Fibroblast of villous mesenchyme (primary cell): ENCODE results near the gene ACOXL. TPM values are rescaled to one million over a fixed set of nuclear protein-coding genes. Genes with fewer than 3 reads are reported as not detected.

Experiments
- DNase-seq: peaks from one replicate; pipeline ENCODE4 v3.0.0-alpha.2; 2010; ENCODE audit warnings: low read depth
- H3K4me3 ChIP-seq: 2 replicates; pipeline ENCODE4 v1.5.1; 2011; ENCODE audit warnings: low read depth, mild to moderate bottlenecking, low read length
- total RNA-seq: library from RNA; depleted of rRNA; stranded (reverse); fragments of >200 nt; gene quantifications from 2 replicates; pipeline ENCODE4 v1.2.3, GENCODE V29; 2012
- TF ChIP-seq, protein P1 (sequence below): IDR thresholded peaks from 2 replicates; pipeline ENCODE4 v1.5.1; 2012; ENCODE audit warnings: low read depth, mild to moderate bottlenecking, low read length; ENCODE audit not compliant: insufficient read depth

ACOXL gene
- total RNA-seq, 1 donor = not detected

DNA sequence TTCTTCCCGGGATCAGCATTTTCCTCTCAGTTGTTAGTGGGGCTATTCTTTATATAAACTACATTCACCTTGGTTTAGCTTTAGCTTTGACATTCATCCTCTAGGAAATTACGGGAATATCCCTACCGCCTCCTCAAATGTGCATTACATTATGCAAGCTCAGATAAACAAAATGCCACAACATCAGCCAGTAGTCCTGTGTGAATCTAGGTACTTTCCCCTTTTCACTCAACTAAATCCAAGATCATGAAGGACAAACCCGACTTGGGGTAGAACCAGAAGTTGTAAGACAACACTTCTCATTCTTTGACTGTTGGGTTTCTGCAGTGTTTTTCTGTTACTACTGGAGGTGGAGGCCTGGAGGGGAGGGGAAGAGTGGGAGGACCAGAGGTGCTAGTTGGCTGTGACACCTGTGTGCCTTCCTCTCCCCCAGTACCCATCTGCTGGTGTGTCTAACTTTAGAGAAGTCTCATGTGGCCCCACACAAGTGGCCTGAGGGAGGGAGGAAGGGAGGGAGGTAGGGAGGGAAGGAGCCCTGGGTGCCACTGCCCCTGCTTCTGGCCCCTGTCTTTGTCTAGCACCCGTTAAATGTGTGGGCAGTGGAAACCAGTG, 303.6 kb downstream of the ACOXL start:
- TF ChIP-seq, protein P1, sequence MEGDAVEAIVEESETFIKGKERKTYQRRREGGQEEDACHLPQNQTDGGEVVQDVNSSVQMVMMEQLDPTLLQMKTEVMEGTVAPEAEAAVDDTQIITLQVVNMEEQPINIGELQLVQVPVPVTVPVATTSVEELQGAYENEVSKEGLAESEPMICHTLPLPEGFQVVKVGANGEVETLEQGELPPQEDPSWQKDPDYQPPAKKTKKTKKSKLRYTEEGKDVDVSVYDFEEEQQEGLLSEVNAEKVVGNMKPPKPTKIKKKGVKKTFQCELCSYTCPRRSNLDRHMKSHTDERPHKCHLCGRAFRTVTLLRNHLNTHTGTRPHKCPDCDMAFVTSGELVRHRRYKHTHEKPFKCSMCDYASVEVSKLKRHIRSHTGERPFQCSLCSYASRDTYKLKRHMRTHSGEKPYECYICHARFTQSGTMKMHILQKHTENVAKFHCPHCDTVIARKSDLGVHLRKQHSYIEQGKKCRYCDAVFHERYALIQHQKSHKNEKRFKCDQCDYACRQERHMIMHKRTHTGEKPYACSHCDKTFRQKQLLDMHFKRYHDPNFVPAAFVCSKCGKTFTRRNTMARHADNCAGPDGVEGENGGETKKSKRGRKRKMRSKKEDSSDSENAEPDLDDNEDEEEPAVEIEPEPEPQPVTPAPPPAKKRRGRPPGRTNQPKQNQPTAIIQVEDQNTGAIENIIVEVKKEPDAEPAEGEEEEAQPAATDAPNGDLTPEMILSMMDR = no peak
- no peak for DNase-seq
- no peak overlapping the region for H3K4me3 ChIP-seq

DNA sequence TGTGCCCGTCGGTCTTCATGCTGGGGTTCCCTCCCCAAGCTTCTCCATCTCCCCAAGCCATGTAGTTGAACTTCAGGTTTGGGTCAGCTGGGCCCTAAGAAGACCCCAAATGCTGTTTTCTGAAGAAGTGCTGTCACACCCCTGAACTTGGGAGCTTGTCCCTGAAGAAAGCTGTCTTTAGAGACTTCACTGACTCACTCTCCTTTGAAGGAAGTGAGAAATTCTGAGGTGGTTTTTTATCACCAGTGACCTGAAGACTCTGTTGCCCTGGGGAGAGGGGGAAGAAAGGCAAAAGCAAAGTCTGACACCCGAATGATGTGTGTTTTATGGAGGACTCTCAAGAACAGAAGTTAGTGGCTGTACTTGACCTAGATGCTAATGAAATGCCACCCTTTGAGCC, 304.8 kb downstream of the ACOXL start:
- no peak for DNase-seq
- no peak overlapping the region for H3K4me3 ChIP-seq
- TF ChIP-seq, protein P1 = no peak

DNA sequence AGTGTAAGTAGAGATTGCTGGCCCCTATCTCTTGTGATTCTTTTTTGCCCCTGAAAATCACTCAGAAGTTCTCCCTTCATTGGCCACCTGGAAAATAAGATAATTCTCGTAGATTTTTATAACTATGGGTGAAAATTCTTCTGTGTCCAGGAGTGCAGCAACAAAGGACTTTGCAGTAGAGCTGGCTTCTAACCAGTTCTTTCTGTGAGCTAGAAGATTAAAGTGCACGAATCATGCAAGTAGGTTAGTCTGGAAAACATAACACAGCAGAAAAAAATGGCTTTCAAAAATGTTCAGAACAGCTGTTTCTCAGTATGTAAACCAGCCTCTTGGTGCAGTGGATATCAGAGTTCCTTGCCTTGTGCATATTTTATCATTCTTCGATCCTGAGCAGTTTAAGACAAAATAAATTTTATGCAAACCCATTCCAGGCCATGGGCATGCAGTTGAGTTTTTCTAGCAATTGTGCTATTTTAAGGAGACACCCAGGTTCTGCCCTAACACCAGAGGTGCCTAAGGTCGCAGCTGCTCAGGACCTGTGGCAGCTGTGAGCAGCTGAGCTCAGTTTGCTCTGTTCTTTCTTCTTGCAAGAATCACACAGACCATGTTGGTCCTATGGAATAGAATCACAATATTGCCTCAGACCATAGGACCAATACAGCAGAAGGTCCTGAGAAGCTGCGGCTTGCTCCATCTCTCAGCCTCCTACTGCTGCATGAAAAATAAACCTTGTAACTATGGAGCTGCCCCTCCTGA, 307.4 kb downstream of the ACOXL start:
- TF ChIP-seq, protein P1 = no peak
- no peak overlapping the region for H3K4me3 ChIP-seq

DNA sequence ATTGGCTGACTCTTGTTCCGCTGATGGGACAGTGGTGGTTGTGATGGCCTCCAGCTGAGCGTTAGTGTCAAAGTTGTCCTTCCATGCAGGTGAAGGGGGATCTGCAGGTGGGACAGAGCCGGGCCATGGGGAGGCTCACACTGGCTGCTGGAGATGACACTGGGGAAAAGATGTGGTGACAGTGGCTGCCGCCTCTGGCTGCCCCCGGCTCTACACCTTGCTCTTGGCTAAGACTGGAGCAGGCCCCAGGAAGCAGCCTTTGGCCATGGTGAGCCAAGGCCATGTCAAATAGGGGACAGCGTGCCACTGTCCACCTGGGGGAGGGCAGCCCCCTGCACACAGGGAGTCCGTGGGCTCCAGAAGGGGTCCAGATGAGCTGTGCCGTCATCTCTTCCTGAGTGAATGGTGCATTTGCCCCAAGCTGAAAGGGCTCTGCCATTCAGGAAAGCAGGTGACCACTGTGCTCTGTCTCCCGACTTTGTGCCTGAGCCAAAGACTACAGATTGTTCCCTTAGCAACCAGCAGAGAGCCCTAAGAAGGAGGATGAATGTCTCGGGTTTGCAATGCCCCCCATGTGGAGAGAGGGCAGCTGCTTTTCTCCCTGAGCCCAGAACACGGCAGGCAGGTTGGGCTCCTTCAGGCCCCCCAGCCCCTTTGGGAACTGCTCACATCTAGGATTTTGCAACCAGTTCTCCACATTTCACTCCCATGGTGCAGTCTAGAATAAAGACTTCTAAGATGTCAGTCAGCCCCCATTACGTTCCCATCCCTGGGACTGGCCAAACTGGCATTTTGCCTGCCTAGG, 309.2 kb downstream of the ACOXL start:
- no peak for DNase-seq
- TF ChIP-seq, protein P1 = no peak
- H3K4me3 ChIP-seq = no peak overlapping the region

More for the DNA sequence above, 307.4 kb downstream of the ACOXL start:
- DNase-seq = no peak

DNA sequence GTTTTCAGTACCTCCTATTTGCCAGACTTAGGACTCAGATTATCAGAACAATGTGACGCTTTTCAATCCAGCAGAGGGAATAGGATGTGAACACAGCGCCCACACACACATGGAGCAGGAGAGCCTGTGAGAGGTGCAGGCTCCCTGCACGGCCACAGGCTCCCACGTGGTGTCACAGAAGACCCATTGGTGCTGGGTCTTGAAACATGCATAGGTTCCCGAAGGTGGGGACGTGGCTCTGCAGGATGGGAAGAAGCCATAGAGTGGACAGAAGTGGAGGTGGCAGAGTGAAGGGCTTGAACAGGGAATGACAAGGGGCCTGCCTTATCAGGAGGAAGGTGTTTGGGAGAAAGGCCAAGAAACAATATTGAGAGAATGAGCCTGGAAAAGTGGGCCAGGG, 309.9 kb downstream of the ACOXL start:
- no peak for DNase-seq
- TF ChIP-seq, protein P1 = no peak
- no peak overlapping the region for H3K4me3 ChIP-seq

DNA sequence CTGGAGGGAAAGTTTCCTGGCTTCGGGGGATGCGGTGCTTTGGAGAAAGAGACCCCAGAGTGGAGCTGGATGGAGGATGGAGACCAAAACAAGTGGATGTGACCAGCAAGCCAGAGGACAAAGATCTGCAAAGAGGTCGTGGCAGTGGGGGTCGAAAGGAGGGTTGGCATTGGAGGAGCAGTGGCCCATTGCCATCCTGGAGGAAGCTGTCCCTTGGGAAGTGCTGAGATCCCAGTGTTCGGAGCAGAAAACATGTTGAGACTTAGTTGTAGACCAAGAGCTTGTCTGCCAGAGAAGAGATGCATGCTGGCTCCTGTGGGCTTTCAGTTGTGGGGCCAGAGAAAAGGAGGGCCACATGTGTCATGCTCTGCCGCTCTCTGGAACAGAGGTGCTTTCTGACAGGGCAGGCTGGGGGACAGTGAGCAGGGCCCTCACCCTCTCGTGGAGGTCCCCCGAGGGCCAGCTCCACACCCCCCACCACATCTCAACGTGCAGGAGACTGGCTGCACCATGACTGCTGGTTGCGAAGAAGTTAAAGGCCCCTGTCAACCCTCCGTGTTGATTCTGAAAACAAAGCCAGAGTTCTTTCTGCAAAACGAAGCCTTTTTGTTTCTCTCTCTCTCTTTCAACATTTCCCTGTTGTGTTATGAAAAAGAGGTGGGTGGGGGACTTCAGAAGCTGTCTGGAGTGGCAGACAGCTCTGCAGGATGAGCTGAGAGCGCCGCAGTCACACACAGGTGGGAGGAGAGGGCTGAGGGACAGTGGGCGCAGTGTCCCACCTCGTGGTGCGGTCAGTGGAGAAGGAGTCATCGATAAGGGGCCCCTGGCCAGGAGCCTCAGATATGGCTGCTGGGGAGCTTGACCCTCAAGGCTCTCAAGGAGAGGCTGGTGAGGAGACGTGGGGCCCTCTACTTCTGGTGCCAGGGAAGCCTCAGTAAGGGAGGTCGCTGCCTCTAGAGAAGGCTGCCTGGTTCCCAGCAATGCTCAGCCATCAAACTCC, 310.7 kb downstream of the ACOXL start:
- DNase-seq = no peak
- H3K4me3 ChIP-seq = no peak overlapping the region
- TF ChIP-seq, protein P1 = no peak
